Stimulated activated CD4-positive, alpha-beta T cell treated with anti-CD3 and anti-CD28 coated beads, Interleukin-12 subunit alpha, Interleukin-12 subunit beta, amount 100 ng/mL, for 24 hours (primary cell): ENCODE measurements around the gene C1QTNF1.
A peak's percentile ranks its signal among the peaks of the same experiment; 100 is the strongest.

Source experiments
- DNase-seq, 2 experiments: peaks; one replicate each; pipeline ENCODE4 v3.0.0-alpha.2; 2020; ENCODE audit warnings: low read depth in 2 of 2

Gene C1QTNF1

DNA sequence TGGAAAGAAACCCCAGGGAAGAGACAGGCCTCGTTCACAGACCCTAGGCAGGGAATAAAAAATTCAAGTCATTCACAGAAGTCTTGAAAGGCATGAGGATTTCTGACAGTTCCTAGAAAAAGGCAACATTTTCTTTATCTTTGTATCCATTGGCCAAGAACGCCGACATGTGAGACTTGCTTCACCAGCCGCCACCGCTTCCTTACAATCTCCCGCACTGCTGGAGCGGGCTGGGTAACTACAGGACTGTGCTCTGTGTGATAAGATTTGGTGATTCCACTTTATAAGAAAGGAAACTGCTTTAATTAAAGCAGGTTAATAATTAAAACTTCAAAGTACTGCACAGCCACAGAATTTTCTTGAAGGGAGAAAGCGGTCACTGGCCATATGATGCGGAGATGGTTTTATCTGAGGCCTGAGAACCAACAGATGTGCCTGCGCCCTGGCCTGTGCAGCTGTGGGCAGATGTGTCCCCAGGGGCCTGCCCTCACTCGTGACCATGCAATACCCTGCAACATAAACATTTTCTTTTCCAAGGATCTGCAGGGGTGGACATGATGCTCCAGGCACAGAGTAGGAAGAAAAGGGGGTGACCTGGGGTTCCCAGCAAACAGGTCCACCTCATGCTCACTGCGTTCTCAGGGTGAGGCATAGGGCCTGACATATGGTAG is 31.3 kb upstream of the C1QTNF1 start:
- DNase-seq, result no peak

DNA sequence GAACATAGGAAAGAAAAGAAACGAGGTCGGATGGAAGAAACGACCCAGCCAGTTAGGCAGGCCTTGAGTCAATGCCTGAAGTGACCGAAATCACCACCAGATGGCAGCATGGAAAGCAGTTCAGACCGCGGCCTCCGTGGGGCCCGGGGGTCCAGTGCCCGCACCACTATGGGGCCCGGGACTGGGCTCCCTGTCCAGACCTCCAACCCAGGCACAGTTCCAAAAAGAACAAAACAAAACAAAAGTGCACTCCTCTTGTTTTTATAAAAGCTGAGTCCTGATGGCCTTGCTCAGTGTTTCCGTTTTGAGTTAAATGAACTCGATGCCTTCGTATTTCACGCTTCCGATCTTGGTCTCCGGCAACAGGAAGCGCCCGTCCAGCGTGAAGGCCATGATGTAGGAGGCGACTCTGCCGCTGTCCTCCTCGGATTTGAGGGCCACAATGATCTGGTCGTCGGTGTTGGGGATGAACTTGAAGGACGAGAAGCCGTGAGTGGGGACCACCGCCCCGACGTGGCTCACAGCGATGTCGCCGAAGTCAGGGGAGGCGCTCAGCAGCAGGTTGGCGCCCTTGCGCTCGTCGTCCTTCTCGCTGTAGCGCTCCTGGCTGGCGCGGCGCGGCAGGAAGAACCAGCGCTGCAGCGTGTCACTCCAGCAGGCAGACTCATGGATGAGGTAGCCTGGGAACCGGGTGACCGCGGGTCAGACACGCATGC is 30.6 kb upstream of the C1QTNF1 start:
- peak; percentile 34 to 59 for DNase-seq

DNA sequence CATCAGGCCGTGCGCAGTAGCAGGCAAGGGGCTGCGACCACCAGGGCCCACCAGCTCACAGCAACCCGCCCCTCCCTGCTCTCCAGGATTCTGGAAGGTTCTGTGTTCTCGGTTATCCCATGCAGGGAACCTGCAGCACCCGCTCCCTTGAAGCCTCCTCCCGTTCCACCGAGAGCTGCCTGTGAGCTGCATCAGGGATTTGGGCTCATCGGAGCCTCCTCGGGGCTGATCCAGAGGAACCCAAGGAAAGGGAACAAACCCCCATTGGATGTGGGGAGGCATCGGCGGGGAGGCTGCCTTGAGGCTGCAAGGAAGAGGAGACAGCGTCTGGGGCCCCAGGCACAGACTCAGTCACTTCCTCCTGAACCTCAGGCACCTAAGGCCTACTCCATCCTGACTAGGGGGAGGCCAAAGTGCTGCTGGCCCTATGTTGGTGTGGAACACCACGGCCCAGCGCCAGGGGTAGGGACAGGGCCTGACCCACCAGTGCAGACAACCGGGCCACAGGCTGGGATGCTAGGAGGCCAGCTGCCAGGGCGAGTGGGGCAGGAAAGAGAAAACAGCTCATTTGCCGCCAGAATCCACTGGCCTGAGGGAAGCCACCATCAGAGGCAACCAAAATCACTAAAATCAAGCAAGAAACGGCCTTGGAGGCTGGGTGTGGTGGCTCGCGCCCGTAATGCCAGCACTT is 29.8 kb upstream of the C1QTNF1 start:
- no peak for DNase-seq

DNA sequence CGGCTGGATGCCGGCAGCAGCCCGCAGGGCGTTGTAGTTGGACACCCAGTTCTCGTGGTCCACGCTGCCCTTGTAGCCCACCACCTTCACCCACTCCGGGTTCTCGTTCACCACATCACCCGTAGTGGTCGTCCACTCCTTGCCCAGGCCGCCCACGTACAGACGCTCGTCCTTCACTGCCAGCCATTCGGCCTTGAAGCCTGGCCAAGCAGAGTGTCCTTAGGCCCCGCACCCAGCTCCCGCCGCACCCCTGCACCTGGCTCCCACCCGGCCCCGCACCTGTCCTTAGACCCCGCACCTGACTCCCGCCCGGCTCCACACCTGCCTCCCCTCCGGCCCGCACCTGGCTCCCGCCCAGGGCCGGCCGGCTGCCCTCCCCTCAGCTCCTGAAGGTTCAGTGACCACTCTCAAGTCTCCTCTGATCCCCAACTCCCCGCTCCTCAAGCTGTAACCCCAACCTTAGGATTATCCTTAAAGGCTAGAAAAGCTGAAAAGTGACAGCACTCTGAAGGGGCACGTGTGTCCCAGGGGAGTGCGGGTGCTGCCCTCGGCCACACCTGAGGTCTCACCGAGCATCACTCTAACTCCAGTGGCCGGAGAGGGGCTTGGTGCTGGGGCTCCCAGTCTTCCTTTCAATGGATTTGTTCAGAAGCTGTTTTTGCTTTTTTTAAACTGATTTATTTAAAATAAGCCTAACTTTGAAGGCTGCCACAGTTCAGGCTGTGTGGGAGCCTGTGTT is 28.8 kb upstream of the C1QTNF1 start:
- no peak for DNase-seq

DNA sequence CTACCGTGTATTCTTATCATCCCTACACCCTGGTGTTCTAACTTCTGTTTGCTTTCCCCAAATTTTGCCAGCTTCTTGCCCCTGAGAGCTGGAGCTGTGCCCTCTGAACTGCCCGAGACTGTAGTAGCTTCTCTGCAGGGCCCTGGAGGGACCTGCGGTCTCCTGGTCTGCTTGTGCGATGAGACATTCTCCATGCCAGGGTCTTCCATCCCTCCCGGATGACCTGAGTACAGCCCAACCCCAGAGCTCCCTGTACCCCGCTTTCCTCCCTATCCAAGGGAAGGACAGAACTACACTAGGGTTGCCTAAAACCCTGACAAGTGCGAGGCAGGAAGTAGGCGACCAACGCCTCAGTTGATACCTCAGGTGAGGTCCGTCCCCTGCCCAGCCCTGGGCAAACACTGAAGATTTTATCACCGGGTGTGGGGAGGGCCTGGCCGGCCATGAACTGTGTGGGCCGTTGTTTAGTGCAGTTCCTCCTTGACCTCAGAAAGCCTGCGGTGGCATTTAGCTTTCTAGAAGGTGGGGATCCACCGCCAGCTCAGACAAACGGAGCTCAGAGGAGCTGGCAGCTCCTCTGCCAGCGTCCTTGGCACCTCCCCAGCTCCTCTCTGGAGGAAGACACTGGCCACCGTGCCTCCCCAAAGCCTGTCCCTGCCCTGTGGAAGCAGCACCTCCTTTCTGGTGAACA is 28.1 kb upstream of the C1QTNF1 start:
- DNase-seq, result no peak

DNA sequence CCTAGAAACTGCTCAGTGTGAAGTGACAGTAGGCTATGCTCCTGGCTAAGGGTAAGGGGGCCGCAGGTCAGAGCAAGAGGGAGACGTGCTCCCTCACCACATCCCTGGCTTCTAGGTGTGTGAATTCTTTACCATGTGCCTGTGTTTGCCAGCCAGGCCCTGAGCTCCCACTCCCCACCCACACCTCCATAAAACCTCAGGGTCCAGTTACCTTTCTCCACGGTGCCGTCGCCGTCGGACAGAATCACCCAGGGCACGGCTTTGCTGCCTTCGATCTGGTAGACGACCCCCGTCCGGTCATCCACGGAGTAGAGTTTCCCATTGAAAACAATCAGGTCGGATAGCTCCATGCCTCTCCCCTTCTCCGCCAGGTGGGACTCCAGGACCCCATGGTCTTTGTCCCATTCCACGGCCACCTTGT is 27.2 kb upstream of the C1QTNF1 start:
- no peak for DNase-seq

DNA sequence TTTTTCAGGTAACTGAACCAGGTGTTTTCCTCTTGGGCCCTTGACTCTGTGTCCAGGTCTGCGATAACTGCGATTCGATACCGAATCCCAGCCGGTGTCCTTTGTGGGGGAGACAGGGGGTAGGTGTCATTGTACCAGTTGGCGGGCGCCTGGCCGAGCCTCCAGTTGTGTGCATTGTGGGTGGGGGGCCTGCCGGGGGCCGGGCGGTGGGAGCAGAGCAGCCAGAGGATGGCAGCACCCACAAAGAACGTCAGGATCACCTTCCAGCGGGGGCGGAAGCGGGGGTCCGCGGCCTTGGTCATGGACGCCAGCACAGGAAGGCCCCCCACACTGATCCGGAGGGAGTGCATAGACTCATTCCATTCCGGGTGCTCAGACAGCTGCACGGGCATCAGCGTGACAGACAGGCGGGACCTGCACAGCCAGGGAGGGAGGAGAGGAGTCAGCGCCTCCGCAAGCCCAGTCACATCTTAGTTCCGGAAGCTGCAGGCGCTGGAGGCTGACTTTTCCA is 26.7 kb upstream of the C1QTNF1 start:
- no peak for DNase-seq

DNA sequence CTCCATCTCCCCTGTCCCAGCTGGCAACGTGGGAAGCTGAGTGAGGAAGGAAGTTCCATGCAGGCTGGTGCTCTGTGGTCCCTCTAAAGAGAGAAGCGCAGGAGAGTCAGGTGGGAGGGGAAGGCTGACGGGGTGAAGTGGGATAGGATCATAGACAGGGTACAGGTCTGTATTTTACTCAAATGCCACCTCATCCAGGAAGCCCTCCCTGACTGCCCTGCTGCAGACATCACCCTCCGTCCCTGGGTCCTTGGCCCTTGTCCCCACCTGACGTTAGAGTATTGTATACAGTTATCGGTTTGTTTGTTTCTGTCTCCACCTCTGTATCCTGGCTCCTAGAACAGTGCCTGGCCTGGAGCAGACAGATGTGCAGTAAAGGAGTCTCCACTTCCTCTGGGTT is 26.1 kb upstream of the C1QTNF1 start:
- no peak for DNase-seq

DNA sequence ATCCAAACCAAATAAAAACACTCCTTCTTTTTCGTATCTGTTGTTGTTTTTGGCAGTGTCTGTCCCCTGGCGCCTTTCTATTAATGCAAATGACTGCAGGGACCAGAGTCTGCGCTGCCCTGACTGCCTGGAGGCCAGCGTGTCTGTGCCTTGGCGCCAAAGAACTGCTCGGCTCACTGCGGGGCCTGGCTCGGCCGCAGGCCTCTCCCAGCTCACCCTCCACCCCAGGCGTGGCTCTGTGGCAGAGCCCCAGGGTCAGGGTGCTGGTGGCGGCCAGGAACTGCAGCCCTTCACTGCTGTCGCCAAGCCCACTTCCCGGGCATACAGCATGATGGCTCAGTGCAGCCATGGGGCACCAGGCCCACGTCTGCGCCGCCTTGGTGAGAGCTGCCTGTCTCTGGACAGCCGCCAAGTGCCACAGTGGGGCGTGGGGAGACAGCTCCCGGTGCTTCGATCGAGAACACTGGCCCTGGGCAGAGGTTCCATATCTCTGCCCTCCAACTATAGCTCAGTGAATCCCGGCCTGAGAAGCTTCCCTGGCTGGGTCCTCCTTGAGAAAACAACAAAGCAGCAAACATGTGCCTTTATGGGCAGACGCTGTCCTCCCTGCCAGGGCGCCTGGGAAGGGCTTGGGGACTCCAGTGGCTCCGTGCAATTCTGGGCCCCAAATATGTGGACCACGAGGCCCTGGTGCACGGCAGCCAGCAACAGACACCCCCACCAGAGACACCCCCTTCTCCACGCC is 25.5 kb upstream of the C1QTNF1 start:
- no peak for DNase-seq

DNA sequence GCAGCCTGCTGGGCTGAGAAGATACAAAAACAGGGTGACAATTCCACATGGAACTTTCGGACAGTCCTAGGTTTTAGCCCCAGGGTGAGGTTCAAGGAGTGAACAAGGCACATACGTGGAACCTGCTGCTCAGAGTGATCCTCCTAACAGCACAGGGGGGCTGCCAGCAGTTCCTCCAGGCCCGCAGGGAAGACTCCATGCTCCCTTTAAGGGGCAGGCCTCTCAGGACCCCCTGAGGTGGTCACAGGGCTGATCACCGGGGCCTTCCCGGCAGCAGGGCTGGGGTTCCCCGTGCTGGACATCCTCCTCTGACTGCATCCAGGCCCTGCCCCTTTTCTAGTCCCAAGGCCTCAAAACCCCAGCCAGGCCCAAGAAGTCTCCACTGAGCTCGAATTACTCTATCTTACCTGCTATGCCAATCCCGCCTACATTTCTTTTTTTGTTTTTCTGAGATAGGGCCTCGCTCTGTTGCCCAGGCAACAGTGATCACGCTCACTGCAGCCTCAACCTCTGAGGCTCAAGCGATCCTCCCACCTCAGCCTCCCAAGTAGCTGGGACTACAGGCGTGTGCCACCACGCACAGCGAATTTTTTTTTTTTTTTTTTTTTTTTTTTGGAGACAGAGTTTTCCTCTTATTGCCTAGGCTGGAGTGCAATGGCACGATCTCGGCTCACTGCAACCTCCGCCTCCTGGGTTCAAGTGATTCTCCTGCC is 24.8 kb upstream of the C1QTNF1 start:
- DNase-seq, result no peak

DNA sequence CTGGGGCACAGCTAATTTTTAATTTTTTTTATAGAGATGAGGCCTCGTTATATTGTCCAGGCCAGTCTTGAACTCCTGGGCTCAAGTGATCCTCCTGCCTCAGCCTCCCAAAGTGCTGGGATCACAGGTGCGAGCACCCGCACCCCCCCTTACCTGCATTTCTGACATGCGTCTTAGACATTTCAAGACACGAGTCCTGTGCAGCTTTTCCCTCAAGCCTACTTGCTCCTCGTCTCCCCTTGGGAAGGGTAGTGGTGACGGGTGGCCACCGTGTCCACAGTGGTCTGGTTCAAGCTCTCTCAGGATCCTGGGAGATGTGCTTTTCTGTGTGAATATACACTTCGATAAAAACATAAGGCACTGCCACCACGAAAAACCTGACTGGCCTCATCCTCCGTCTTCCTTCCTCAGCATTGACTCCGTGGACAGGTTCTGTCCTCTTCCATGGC is 24.0 kb upstream of the C1QTNF1 start:
- DNase-seq, result no peak

DNA sequence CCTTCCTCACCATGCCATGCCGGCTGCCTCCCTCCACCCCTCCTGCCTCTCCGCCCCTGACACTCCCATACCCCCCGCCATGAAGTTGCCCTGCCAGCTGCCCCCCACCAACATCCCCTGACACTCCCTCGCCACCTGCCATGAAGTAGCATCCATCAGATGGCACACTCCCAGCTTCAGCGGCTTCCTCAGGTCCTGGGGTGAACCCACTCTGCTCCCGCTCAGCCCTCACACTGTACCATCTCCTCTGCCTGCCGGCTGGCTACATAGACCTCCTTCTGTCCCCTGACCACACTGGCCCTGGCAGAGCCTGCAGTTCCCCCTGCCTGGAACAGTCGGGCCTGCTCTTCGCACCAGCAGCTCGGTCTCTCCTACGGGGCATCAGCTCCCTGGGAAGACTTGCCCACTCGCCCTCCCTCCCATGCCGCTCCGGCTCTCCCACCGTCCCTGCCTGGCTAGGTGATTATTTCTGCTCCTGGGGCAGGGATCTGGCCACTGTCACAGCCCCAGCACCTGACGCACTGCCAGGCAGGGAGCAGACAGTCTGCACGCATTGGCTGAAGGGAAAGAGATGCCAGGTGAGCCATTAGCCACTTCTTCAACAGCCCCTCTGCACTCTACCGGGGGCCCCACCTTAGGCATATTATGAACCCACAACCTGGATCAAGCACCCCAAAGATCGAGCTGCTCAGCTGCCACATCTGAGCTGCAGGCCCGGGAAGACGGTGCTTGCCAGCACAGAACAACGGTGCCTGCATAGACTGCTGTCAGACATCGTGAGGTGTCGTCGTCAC is 23.4 kb upstream of the C1QTNF1 start:
- DNase-seq, result no peak

DNA sequence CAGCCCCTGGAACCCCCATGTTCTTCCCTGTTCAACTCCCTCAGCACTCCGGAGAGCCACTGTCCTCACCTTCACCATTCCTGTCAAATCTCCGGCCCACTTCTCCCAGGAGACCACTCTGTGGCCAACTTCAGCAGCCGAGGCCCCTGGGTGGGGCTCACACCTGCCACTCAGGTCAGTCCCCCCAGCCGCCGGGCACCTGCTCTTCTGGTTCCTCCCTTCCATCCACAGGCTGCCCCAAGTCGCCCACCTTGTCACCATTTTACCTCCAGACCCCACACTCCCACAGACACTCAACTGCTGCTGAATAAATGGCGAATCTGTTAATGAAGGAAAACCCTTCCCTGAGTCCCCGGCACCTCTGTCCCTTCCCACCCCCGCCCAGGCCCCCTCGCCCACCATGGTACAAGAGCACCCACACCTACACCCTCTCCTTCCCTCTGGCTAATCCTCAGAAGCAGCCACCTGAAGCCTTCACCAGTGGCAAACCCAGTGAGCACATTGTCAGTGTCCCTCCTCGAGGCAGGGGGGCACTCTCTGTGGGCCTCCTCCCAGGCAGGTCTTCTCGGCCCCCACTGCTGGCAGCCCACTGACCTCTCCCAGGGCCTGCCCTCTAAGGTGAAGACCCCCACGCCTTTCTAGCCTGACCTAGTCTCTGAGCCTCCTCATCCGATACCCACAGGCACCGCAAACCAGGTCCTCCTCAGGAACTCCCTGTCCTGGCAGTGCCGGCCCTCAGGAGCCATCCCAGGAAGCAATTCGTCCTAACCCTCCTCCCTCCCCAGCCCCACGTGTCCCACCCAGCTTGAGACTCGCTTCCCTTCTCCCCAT is 22.6 kb upstream of the C1QTNF1 start:
- no peak for DNase-seq

DNA sequence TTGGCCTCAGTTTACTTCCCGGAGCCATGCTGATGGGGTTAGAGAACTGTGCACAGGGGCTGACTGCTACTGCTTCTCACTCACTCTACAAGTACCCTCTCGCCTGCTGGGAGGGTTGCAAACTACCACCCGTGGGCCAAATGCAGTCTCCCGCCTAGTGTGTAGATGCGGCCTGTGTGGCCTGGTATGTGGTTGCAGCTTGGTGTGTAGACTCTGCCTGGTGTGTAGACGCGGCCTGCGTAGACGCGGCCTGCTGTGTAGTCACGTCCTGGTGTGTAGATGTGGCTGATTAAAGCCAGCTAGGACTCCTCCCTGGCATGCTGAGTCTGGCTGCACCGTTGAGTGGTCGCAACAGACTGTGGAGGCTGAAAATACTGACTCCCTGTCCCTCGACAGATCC is 21.7 kb upstream of the C1QTNF1 start:
- DNase-seq, result no peak

DNA sequence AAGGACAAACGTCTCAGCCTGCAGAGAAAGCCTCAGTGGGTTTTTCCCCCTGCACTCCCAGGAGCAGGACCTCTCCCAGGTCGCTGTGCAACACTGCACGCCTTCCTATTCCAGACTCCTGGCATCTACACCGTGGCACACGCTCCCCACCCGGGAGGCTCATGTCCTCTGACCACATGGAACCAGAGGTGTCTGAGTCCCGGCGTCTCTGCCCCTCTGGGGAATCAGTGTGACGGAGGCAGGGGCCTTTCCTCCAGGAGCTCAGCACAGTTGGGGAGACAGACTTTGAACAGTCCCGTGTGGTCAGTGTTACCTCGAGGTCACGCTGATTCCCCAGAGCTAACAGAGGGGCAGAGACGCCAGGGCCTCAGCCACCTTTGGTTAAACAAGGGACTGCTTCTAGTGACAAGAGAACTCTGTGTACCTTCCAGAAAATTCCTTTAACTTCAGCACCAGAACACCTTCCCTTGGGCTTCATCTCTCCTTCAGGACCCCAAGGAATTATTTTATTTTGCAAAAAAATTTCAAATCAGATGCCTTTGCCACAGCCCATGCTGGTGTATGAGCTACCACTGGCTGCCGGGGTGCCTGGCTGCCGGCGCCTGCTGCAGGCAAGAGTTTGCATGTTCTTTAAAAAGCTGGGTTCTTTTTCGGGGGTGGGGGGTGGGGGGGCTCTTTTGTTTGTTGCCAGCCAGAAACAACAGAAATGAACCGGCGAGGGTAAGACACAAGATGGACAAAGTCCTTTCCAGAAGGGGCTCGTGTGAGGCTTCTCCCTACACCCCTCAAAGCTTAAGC is 21.0 kb upstream of the C1QTNF1 start:
- DNase-seq, result no peak

DNA sequence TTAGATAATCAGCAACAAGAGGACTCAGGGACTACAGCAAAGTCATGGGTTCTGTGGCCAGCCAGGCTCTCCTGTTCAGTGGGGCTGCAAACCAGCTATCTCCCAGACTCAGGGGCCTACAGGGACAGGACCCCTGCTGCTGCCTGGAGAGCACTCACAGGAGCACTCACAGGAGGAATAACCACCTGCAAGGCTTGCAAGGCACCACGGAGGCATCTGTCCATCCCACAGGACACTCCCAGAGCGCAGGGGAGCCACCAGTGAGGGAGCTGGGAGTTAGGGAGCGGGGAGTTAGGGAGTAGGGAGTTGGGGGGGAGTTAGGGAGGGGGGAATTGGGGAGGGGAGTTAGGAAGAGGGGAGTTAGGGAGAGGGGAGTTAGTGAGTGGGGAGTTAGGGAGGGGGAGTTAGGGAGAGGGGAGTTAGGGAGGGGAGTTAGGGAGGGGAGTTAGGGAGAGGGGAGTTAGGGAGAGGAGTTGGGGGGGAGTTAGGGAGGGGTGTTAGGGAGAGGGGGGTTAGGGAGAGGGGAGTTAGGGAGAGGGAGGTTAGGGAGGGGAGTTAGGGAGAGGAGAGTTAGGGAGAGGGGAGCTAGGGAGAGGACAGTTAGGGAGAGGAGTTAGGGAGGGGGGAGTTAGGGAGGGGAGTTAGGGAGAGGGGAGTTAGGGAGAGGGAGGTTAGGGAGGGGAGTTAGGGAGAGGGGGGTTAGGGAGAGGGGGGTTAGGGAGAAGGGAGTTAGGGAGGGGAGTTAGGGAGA is 20.1 kb upstream of the C1QTNF1 start:
- DNase-seq, result no peak
